ENCODE data around the gene SAMD9. TPM values are rescaled to one million over a fixed set of nuclear protein-coding genes. Genes with fewer than 3 reads are reported as not detected.

SAMD9 gene
- 10 to 100 TPM; 62.9 to 77.1 TPM for total RNA-seq

GRCh38 chr7:93117852-93118530 lies at the start of gene SAMD9:
Gene SAMD9, minus strand, starts transcription at chr7:93117979. Its CDS starts 11,882 bp downstream, at chr7:93106097.

GRCh38 chr7:93148144-93148543 lies 30.4 kb upstream of the SAMD9 start, which contains the start of gene SAMD9L:
Gene SAMD9L, minus strand, starts transcription at chr7:93148385. Its CDS starts 12,414 bp downstream, at chr7:93135971.

Other genes starting within 250 kb of the SAMD9 start
- gene SAMD9L, start 30.4 kb upstream of the SAMD9 start, total RNA-seq: 10 to 100 TPM; 45.1 to 60.9 TPM
- gene HEPACAM2, start 108.5 kb upstream of the SAMD9 start, total RNA-seq: not detected
- 10 to 100 TPM; 26.3 to 29.9 TPM for gene VPS50, start 114.4 kb upstream of the SAMD9 start, total RNA-seq